Ovary (tissue), 9 donors: ENCODE measurements around the gene OSBPL9. TPM values are rescaled to one million over a fixed set of nuclear protein-coding genes. Genes with fewer than 3 reads are reported as not detected.

Experiments used
- DNase-seq, 5 donors: peaks; one replicate each; pipeline ENCODE4 v3.0.0-alpha.2; 2019 to 2020
- H3K27ac ChIP-seq, 2 donors: fragments of 200-600 bp; one replicate each; pipeline versions ENCODE4 v1.5.1 to v1.8.0; 2019 to 2022
- H3K27me3 ChIP-seq: fragments of 200-600 bp; one replicate; pipeline ENCODE4 v1.8.0; 2022
- H3K36me3 ChIP-seq: fragments of 200-600 bp; sonication (generic); one replicate; pipeline ENCODE4 v1.5.1; 2019
- H3K4me1 ChIP-seq: one replicate; pipeline ENCODE4 v1.8.1; 2013; ENCODE audit warnings: mild to moderate bottlenecking, moderate library complexity; ENCODE audit not compliant: insufficient read depth
- H3K4me3 ChIP-seq: fragments of 200-600 bp; sonication (generic); one replicate; pipeline ENCODE4 v1.5.1; 2017
- H3K9me3 ChIP-seq, 2 donors: fragments of 200-600 bp in 1 of 2; sonication (generic) in 1 of 2; one replicate each; pipeline versions ENCODE4 v1.5.1 to v1.8.1; 2013 to 2019; ENCODE audit warnings: mild to moderate bottlenecking in 1 of 2, moderate library complexity in 1 of 2
- CTCF ChIP-seq, 3 donors: fragments of 450-650 bp in 2 of 3; fragments of 200-600 bp in 1 of 3; IDR thresholded peaks; one replicate each; pipeline versions ENCODE4 v1.5.1 to v1.8.0; 2016 to 2022; ENCODE audit warnings: antibody characterized with exemption in 3 of 3, mild to moderate bottlenecking in 1 of 3
- EP300 ChIP-seq: sonication (generic); formaldehyde crosslinking; IDR thresholded peaks from one replicate; pipeline ENCODE4 v1.6.1; 2017; ENCODE audit warnings: antibody characterized with exemption
- POLR2A ChIP-seq: fragments of 450-650 bp; IDR thresholded peaks from one replicate; pipeline ENCODE4 v1.6.1; 2017; ENCODE audit warnings: antibody characterized with exemption, mild to moderate bottlenecking, moderate library complexity
- WGBS, 3 donors: extraction: QIAGEN DNeasy Blood & Tissue Kit in 1 of 3; methylation state at CpG; one replicate each; pipeline versions ENCODE4 v1.1.5 to v1.1.7; 2013 to 2017; 5-methylcytosine and 5-hydroxymethylcytosine counted together
- intact Hi-C, 4 donors: fragments of 100-400 bp; cut with DNase I; formaldehyde crosslinking; loops; one replicate each; pipeline versions ENCODE4 v1.11.0 to v1.15.1; 2022 to 2023
- polyA plus RNA-seq, 2 donors: library from polyadenylated mRNA; stranded (reverse); fragments of 200-250 nt in 1 of 2; fragments of 350-450 nt in 1 of 2; fragmentation: Illumina TruSeq in 1 of 2; extraction: RNeasy Lipid Tissue Mini Kit (QIAGEN cat#74804) in 1 of 2; gene quantifications; one replicate each; pipeline ENCODE4 v1.2.3, GENCODE V29; 2013 to 2014
- total RNA-seq, 7 donors: library from RNA; depleted of rRNA in 2 of 7; stranded (reverse); fragments of >200 nt in 2 of 7; fragmentation: NEBNext Ultra II Directional in 3 of 7; extraction: Animal tissue kit (Norgen Biotek cat#: 25700) in 3 of 7; gene quantifications; one replicate each; pipeline versions ENCODE4 v1.1.0 to v1.2.4, GENCODE V29; 2016 to 2023
- donor health status: DM: no; HTN: no; CAD: no; lungs with moderate emphysema.
- donor health status: DM: no; HTN: no; CAD: no.
- donor health status: Bipolar disorder and iron deficiency.
- donor health status: DM: yes; HTN: yes; CAD: no.
- donor health status: DM: no; HTN: no; CAD: no.
- donor health status: DM: yes; HTN: yes; CAD: no.

OSBPL9 gene
- total and polyA plus RNA-seq, 9 donors = 53.1 to 92.4 (median 72.6) TPM

- no peak for TF ChIP-seq POLR2A
- DNase-seq = no peak
- no peaks in the 10 kb centered on the region for H3K4me1 ChIP-seq
- intact Hi-C loops = no loop called here
- 79 to 80% (median 80%) methylated on average over 8 of the region's 8 CpGs for WGBS, 3 donors
- no peak overlapping the region for H3K27ac ChIP-seq
- no peaks in the 10 kb centered on the region for H3K27me3 ChIP-seq
- no peaks in the 10 kb centered on the region for H3K36me3 ChIP-seq
- H3K4me3 ChIP-seq = no peak overlapping the region
- H3K9me3 ChIP-seq = no peaks in the 10 kb centered on the region
Observed at GRCh38 chr1:51575406-51576084, 41.3 kb upstream of the OSBPL9 start.

- TF ChIP-seq CTCF (IDR thresholded peaks at IDR 0.05) (no peak), POLR2A (no peak), EP300 (no peak)
- Histone ChIP-seq H3K27me3 (no peaks in the 10 kb centered on the region), H3K36me3 (no peaks in the 10 kb centered on the region), H3K4me1 (no peaks in the 10 kb centered on the region), H3K9me3 (no peaks in the 10 kb centered on the region), H3K27ac (no peak overlapping the region), H3K4me3 (no peak overlapping the region)
- 68 to 82% (median 80%) methylated on average over 2 of the region's 2 CpGs for WGBS, 3 donors
- intact Hi-C loops = no loop called here
- DNase-seq = no peak
Observed at GRCh38 chr1:51576085-51576444, 40.8 kb upstream of the OSBPL9 start.

GRCh38 chr1:51576923-51577322 is 40.0 kb upstream of the OSBPL9 start:
- Histone ChIP-seq H3K36me3 (no peaks in the 10 kb centered on the region), H3K4me3 (no peak overlapping the region), H3K9me3 (no peaks in the 10 kb centered on the region), H3K27me3 (no peaks in the 10 kb centered on the region), H3K27ac (no peak overlapping the region), H3K4me1 (no peaks in the 10 kb centered on the region)
- intact Hi-C loops = no loop called here
- no peak for TF ChIP-seq POLR2A
- no peak for TF ChIP-seq EP300
- TF ChIP-seq CTCF (IDR thresholded peaks at IDR 0.05) = no peak
- WGBS, 3 donors = 94 to 97% (median 96%) methylated on average over 6 of the region's 6 CpGs
- no peak for DNase-seq

GRCh38 chr1:51578383-51579109 is 38.3 kb upstream of the OSBPL9 start:
- no peaks in the 10 kb centered on the region for H3K36me3 ChIP-seq
- H3K9me3 ChIP-seq = no peaks in the 10 kb centered on the region
- TF ChIP-seq EP300 = no peak
- no peak for TF ChIP-seq POLR2A
- no peak for TF ChIP-seq CTCF (IDR thresholded peaks at IDR 0.05)
- H3K4me1 ChIP-seq = peaks cover 2% of the 10 kb centered on the region
- no peaks in the 10 kb centered on the region for H3K27me3 ChIP-seq
- intact Hi-C loops = no loop called here
- 65 to 74% (median 72%) methylated on average over 3 of the region's 3 CpGs for WGBS, 3 donors
- no peak for DNase-seq
- H3K4me3 ChIP-seq = no peak overlapping the region
- H3K27ac ChIP-seq = no peak overlapping the region

GRCh38 chr1:51581238-51581637 is 35.7 kb upstream of the OSBPL9 start:
- Histone ChIP-seq H3K27ac (no peak overlapping the region), H3K36me3 (no peaks in the 10 kb centered on the region), H3K4me1 (peaks cover 3% of the 10 kb centered on the region), H3K4me3 (no peak overlapping the region), H3K9me3 (no peaks in the 10 kb centered on the region), H3K27me3 (no peaks in the 10 kb centered on the region)
- TF ChIP-seq POLR2A (no peak), CTCF (IDR thresholded peaks at IDR 0.05) (no peak), EP300 (no peak)
- 63 to 80% (median 78%) methylated on average over 3 of the region's 3 CpGs for WGBS, 3 donors
- intact Hi-C loops = no loop called here
- DNase-seq = no peak
